ENCODE results near the gene MTR. TPM values are rescaled to one million over a fixed set of nuclear protein-coding genes. Genes with fewer than 3 reads are reported as not detected.

Gene MTR
- total and polyA plus RNA-seq, 2 experiments from 2014 or later: 17.2 to 25.9 TPM

DNA sequence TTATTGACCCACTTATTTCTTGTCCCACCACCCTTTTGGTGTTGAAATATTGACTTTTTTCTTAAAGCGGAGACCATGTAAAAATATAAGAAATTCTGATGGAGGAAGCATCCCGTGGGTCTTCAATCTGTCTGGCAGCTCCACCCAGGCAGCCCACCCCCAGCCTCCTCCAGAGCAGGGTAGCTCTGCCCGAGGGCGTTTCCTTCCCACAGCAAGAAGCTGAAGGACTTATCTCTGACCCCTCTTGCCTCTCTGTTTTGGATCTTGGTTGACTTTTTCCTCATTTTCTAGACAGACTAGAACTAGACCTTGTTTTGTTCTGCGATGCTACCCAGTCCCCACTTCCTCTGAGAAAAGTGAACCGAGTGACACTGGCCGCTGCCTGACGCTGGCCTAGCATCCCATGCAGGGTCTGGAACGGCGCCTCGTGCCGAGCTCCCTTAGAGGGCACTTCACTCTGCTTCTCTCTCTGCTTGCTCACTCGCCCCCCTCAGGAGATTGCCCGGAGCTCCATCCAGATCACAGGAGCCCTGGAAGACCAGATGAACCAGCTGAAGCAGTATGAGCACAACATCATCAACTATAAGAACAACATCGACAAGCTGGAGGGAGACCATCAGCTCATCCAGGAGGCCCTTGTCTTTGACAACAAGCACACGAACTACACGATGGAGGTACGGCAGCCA, 40.4 kb upstream of the MTR start:
- Histone ChIP-seq H3K9me2 (ENCODE audit: insufficient read depth) (no peaks in the 10 kb centered on the region), H3K9ac (no peak overlapping the region), H3K4me2 (ENCODE audit: unreplicated experiment) (no peak overlapping the region), H3K4me3 (no peak overlapping the region), H3K27ac (no peak overlapping the region), H3K4me1 (ENCODE audit: insufficient read depth) (no peaks in the 10 kb centered on the region), H3K36me3 (ENCODE audit: low read depth) (no peaks in the 10 kb centered on the region), H4K20me1 (ENCODE audit: insufficient read depth) (no peaks in the 10 kb centered on the region), H3K9me3 (ENCODE audit: low read depth) (no peaks in the 10 kb centered on the region), H3K27me3 (replicated peaks; ENCODE audit: insufficient read depth) (no peaks in the 10 kb centered on the region), H2AFZ (no peak overlapping the region), H3F3A (ENCODE audit: insufficient read depth) (no peaks in the 10 kb centered on the region), H3K79me2 (ENCODE audit: insufficient read depth) (no peaks in the 10 kb centered on the region)
- no peak for DNase-seq
- no peak for TF ChIP-seq EZH2phosphoT487 (IDR thresholded peaks at IDR 0.05; ENCODE audit: insufficient read depth, low read depth)
- no peak for TF ChIP-seq EZH2 (IDR thresholded peaks at IDR 0.05; ENCODE audit: insufficient read depth, poor library complexity, severe bottlenecking)
- in situ Hi-C loops (cut with MboI): loop anchor here (10.0 kb wide), 1 partner anchor 630 kb away; no protein-coding TSS in a partner anchor
- WGBS, 2 experiments (ENCODE audit: low coverage in 1 of 2, low lambda C conversion rate in 2 of 2, missing lambda C conversion rate in 2 of 2): 69 to 71% methylated on average over 17 to 18 of the region's 18 CpGs

DNA sequence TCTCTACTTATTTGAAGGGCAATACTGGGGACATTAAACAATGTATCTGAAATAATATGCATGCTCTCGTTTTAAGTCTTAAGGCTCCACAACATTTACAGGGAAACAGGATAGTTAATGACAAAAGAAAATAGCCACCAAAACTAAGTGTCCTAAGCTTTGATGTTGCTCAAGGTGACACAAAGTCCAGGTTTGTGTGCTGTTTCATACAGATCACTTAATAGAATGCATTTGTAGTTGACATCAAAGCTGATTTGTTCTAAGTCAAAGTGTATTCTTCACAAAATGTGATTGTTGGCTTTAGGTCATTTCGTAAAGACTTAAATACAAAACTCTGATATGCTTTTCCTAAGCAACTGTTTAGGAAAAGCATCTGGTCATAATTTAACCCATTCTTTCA, 37.5 kb upstream of the MTR start:
- no peak overlapping the region for H3K4me2 ChIP-seq (ENCODE audit: unreplicated experiment)
- H4K20me1 ChIP-seq (ENCODE audit: insufficient read depth): no peaks in the 10 kb centered on the region
- in situ Hi-C loops (cut with MboI): loop anchor here (10.0 kb wide), 1 partner anchor 627 kb away; no protein-coding TSS in a partner anchor
- H3K27me3 ChIP-seq (replicated peaks; ENCODE audit: insufficient read depth): no peaks in the 10 kb centered on the region
- no peak overlapping the region for H2AFZ ChIP-seq
- no peaks in the 10 kb centered on the region for H3K79me2 ChIP-seq (ENCODE audit: insufficient read depth)
- DNase-seq: no peak
- H3K9ac ChIP-seq: no peak overlapping the region
- H3K9me3 ChIP-seq (ENCODE audit: low read depth): no peaks in the 10 kb centered on the region
- 80 to 87% methylated on average over 2 of the region's 2 CpGs for WGBS, 2 experiments (ENCODE audit: low coverage in 1 of 2, low lambda C conversion rate in 2 of 2, missing lambda C conversion rate in 2 of 2)
- peaks cover 3% of the 10 kb centered on the region; the same call in 1 of the 2 replicates for H3K4me1 ChIP-seq (ENCODE audit: insufficient read depth)
- no peaks in the 10 kb centered on the region for H3F3A ChIP-seq (ENCODE audit: insufficient read depth)
- no peak overlapping the region for H3K4me3 ChIP-seq
- H3K27ac ChIP-seq: no peak overlapping the region
- TF ChIP-seq EZH2phosphoT487 (IDR thresholded peaks at IDR 0.05; ENCODE audit: insufficient read depth, low read depth): no peak
- no peak for TF ChIP-seq EZH2 (IDR thresholded peaks at IDR 0.05; ENCODE audit: insufficient read depth, poor library complexity, severe bottlenecking)
- H3K36me3 ChIP-seq (ENCODE audit: low read depth): no peaks in the 10 kb centered on the region
- no peaks in the 10 kb centered on the region for H3K9me2 ChIP-seq (ENCODE audit: insufficient read depth)

- Histone ChIP-seq H3K4me1 (ENCODE audit: insufficient read depth) (peaks cover 5% of the 10 kb centered on the region; the same call in 1 of the 2 replicates), H3K9me3 (ENCODE audit: low read depth) (no peaks in the 10 kb centered on the region), H2AFZ (peak overlapping the region; percentile 62; the same call in 1 of the 2 replicates), H3K79me2 (ENCODE audit: insufficient read depth) (no peaks in the 10 kb centered on the region), H3K4me2 (ENCODE audit: unreplicated experiment) (no peak overlapping the region), H3K36me3 (ENCODE audit: low read depth) (no peaks in the 10 kb centered on the region), H3F3A (ENCODE audit: insufficient read depth) (no peaks in the 10 kb centered on the region), H4K20me1 (ENCODE audit: insufficient read depth) (no peaks in the 10 kb centered on the region), H3K4me3 (no peak overlapping the region), H3K9me2 (ENCODE audit: insufficient read depth) (no peaks in the 10 kb centered on the region), H3K27ac (no peak overlapping the region), H3K27me3 (replicated peaks; ENCODE audit: insufficient read depth) (no peaks in the 10 kb centered on the region), H3K9ac (no peak overlapping the region)
- TF ChIP-seq EZH2 (IDR thresholded peaks at IDR 0.05; ENCODE audit: insufficient read depth, poor library complexity, severe bottlenecking): no peak
- no peak for TF ChIP-seq EZH2phosphoT487 (IDR thresholded peaks at IDR 0.05; ENCODE audit: insufficient read depth, low read depth)
- 33 to 38% methylated on average over 3 of the region's 3 CpGs for WGBS, 2 experiments (ENCODE audit: low coverage in 1 of 2, low lambda C conversion rate in 2 of 2, missing lambda C conversion rate in 2 of 2)
- peak; percentile 56 for DNase-seq
- in situ Hi-C loops (cut with MboI): loop anchor here (10.0 kb wide), 1 partner anchor 625 kb away; no protein-coding TSS in a partner anchor
These were observed 35.7 kb upstream of the MTR start for GRCh38 chr1:236759252-236759859.

DNA sequence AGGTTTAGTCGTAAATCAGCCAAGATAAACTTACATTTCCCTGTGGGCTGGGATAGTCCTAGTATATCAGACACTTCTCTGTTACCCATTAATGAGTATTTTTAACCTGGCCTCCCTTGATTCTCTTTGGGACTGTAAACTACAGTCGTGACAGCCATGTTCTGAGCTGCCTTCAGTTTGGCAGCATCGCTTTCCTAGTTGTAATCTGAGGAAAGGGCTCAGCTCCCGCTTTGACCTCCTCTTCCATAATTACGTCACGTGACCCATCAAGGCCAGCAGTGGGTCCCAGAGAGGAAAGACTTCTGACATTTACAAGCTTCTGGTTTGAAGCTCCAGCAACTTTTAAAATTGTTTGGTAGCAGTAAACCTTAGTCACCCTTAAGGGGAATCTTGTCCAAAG, 34.6 kb upstream of the MTR start:
- no peak for TF ChIP-seq EZH2 (IDR thresholded peaks at IDR 0.05; ENCODE audit: insufficient read depth, poor library complexity, severe bottlenecking)
- in situ Hi-C loops (cut with MboI): no loop called here
- Histone ChIP-seq H4K20me1 (ENCODE audit: insufficient read depth) (no peaks in the 10 kb centered on the region), H3K27ac (no peak overlapping the region), H3K9ac (no peak overlapping the region), H3K79me2 (ENCODE audit: insufficient read depth) (no peaks in the 10 kb centered on the region), H2AFZ (no peak overlapping the region), H3K36me3 (ENCODE audit: low read depth) (no peaks in the 10 kb centered on the region), H3K9me3 (ENCODE audit: low read depth) (no peaks in the 10 kb centered on the region), H3K27me3 (replicated peaks; ENCODE audit: insufficient read depth) (no peaks in the 10 kb centered on the region), H3K4me1 (ENCODE audit: insufficient read depth) (peaks cover 5% of the 10 kb centered on the region; the same call in 1 of the 2 replicates), H3K9me2 (ENCODE audit: insufficient read depth) (no peaks in the 10 kb centered on the region), H3K4me3 (no peak overlapping the region), H3F3A (ENCODE audit: insufficient read depth) (no peaks in the 10 kb centered on the region), H3K4me2 (ENCODE audit: unreplicated experiment) (no peak overlapping the region)
- no peak for DNase-seq
- WGBS, 2 experiments (ENCODE audit: low coverage in 1 of 2, low lambda C conversion rate in 2 of 2, missing lambda C conversion rate in 2 of 2): 68 to 75% methylated on average over 6 of the region's 6 CpGs
